ENCODE results near the gene SEMA3D. TPM values are rescaled to one million over a fixed set of nuclear protein-coding genes. Genes with fewer than 3 reads are reported as not detected.
"Not testable (repeated sequence)": the region's sequence is repeated elsewhere in the genome, so short reads cannot be mapped to it uniquely, and the experiment has no call there.

The SEMA3D gene
- total RNA-seq, 1 donor from 2014 or later = 264 TPM

DNA sequence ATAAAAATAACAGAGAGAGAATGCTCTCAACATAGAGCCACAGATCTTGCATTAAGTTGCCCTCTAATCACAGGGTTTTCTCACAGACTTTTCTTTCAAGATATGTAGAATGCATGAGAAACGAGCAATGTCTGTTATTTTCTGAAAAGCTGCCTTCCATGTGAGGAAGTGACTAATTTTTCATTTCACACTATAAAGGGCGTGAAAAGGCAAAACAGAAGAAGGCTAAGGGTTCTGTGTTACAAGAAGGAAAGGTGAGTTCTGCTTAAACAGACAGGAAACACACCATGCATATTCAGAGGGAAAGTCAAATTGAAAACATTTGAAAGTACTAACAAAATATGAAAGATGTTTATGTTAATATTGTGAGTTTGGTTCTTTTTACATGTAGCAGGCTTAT is 189.2 kb downstream of the SEMA3D start:
- no peaks in the 10 kb centered on the region for H3K27me3 Mint-ChIP-seq (ENCODE audit: low read depth)
- no peak overlapping the region for H3K4me3 Mint-ChIP-seq
- H3K27ac Mint-ChIP-seq = peak overlapping the region; percentile 44
- H3K4me1 Mint-ChIP-seq = peaks cover 21% of the 10 kb centered on the region
- H3K36me3 Mint-ChIP-seq = peaks cover 37% of the 10 kb centered on the region
- TF ChIP-seq CTCF (IDR thresholded peaks at IDR 0.05; ENCODE audit: unreplicated experiment) = no peak
- DNase-seq (ENCODE audit: low spot score in 2 of 2, unreplicated experiment in 2 of 2) = no peak
- peaks cover 5% of the 10 kb centered on the region for H3K9me3 Mint-ChIP-seq

GRCh38 chr7:84992954-84993353 is 193.9 kb downstream of the SEMA3D start:
- not testable (repeated sequence) for H3K27ac Mint-ChIP-seq; H3K4me3 Mint-ChIP-seq; DNase-seq (ENCODE audit: low spot score in 2 of 2, unreplicated experiment in 2 of 2); H3K27me3 Mint-ChIP-seq (ENCODE audit: low read depth); H3K4me1 Mint-ChIP-seq
- Mint-ChIP-seq H3K36me3 (peaks cover 19% of the 10 kb centered on the region), H3K9me3 (peaks cover 16% of the 10 kb centered on the region)

DNA sequence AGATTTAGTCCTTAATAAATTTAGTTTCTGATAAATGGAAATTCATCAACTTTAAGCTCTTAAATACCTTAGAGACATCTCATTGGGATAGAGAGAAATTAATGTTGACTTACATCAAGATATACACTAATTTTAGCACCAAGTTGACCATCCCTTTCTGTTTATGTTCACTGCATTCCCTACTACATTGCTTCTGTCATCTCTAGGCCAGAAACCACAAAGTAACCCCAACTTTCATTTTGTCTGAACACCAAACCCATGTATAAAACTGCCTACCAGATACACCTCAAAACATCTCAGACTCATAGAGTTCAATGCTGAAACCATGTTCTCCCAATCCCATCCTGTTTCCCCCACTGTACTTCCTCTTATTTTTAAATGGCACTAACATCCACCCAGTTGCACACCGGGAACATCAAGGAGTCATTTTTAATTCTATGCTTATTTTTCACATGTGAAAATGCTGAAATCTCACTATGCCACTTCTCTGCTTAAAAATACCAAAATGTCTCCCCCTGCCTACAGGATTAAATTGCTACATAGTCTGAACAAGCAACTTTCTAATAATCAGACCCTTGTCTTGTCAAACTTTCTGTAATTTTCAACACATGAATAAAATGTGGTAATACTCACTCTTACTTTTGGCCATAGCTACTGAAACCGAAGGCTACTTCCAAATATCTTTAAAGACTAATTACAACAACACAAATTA is 201.6 kb downstream of the SEMA3D start:
- Mint-ChIP-seq H3K27ac (no peak overlapping the region), H3K4me1 (peaks cover 3% of the 10 kb centered on the region), H3K9me3 (peaks cover 11% of the 10 kb centered on the region), H3K27me3 (ENCODE audit: low read depth) (no peaks in the 10 kb centered on the region), H3K36me3 (peaks cover 4% of the 10 kb centered on the region), H3K4me3 (no peak overlapping the region)
- no peak for TF ChIP-seq CTCF (IDR thresholded peaks at IDR 0.05; ENCODE audit: unreplicated experiment)
- no peak for DNase-seq (ENCODE audit: low spot score in 2 of 2, unreplicated experiment in 2 of 2)

- Mint-ChIP-seq H3K27ac (no peak overlapping the region), H3K9me3 (peaks cover 19% of the 10 kb centered on the region), H3K36me3 (no peaks in the 10 kb centered on the region), H3K4me3 (no peak overlapping the region), H3K27me3 (ENCODE audit: low read depth) (no peaks in the 10 kb centered on the region), H3K4me1 (peaks cover 3% of the 10 kb centered on the region)
- no peak for TF ChIP-seq CTCF (IDR thresholded peaks at IDR 0.05; ENCODE audit: unreplicated experiment)
- DNase-seq (ENCODE audit: low spot score in 2 of 2, unreplicated experiment in 2 of 2) = no peak
Measured at GRCh38 chr7:84982199-84982598, 204.7 kb downstream of the SEMA3D start.

- H3K9me3 Mint-ChIP-seq = peaks cover 19% of the 10 kb centered on the region
- no peak for DNase-seq (ENCODE audit: low spot score in 2 of 2, unreplicated experiment in 2 of 2)
- TF ChIP-seq CTCF (IDR thresholded peaks at IDR 0.05; ENCODE audit: unreplicated experiment) = no peak
- H3K27ac Mint-ChIP-seq = no peak overlapping the region
- no peaks in the 10 kb centered on the region for H3K27me3 Mint-ChIP-seq (ENCODE audit: low read depth)
- peaks cover 3% of the 10 kb centered on the region for H3K4me1 Mint-ChIP-seq
- no peaks in the 10 kb centered on the region for H3K36me3 Mint-ChIP-seq
- H3K4me3 Mint-ChIP-seq = no peak overlapping the region
Measured at GRCh38 chr7:84981055-84981976, 205.5 kb downstream of the SEMA3D start.
